Measurements from ENCODE around the gene CD8B2.
"Not testable (repeated sequence)": the region's sequence is repeated elsewhere in the genome, so short reads cannot be mapped to it uniquely, and the experiment has no call there.

Gene CD8B2

GRCh38 chr2:106565599-106565998, 78.4 kb downstream of the CD8B2 start:
- Histone ChIP-seq H3K27ac (ENCODE audit: low read depth, low read length) (no peak overlapping the region), H3K4me1 (ENCODE audit: control insufficient read depth, insufficient read depth, low read length) (no peaks in the 10 kb centered on the region), H3K9me3 (ENCODE audit: control insufficient read depth, insufficient read depth, low read depth, low read length) (no peaks in the 10 kb centered on the region), H3K27me3 (ENCODE audit: control insufficient read depth, insufficient read depth, low read length) (no peaks in the 10 kb centered on the region), H3K4me3 (ENCODE audit: low read depth, low read length) (no peak overlapping the region), H3K9ac (ENCODE audit: low read length) (no peak overlapping the region), H3K36me3 (ENCODE audit: control insufficient read depth, insufficient read depth, low read length) (no peaks in the 10 kb centered on the region)

GRCh38 chr2:106566050-106566449, 78.9 kb downstream of the CD8B2 start:
- Histone ChIP-seq H3K27me3 (ENCODE audit: control insufficient read depth, insufficient read depth, low read length) (no peaks in the 10 kb centered on the region), H3K9ac (ENCODE audit: low read length) (no peak overlapping the region)

GRCh38 chr2:106566484-106566883, 79.3 kb downstream of the CD8B2 start:
- not testable (repeated sequence) for H3K9ac ChIP-seq (ENCODE audit: low read length); H3K9me3 ChIP-seq (ENCODE audit: control insufficient read depth, insufficient read depth, low read depth, low read length); H3K4me3 ChIP-seq (ENCODE audit: low read depth, low read length); H3K27ac ChIP-seq (ENCODE audit: low read depth, low read length); H3K27me3 ChIP-seq (ENCODE audit: control insufficient read depth, insufficient read depth, low read length); H3K36me3 ChIP-seq (ENCODE audit: control insufficient read depth, insufficient read depth, low read length); H3K4me1 ChIP-seq (ENCODE audit: control insufficient read depth, insufficient read depth, low read length)

More at GRCh38 chr2:106566050-106566449, 78.9 kb downstream of the CD8B2 start:
- no peaks in the 10 kb centered on the region for H3K9me3 ChIP-seq (ENCODE audit: control insufficient read depth, insufficient read depth, low read depth, low read length)
- no peak overlapping the region for H3K4me3 ChIP-seq (ENCODE audit: low read depth, low read length)
- no peaks in the 10 kb centered on the region for H3K36me3 ChIP-seq (ENCODE audit: control insufficient read depth, insufficient read depth, low read length)
- no peaks in the 10 kb centered on the region for H3K4me1 ChIP-seq (ENCODE audit: control insufficient read depth, insufficient read depth, low read length)
- H3K27ac ChIP-seq (ENCODE audit: low read depth, low read length), result no peak overlapping the region

- H3K36me3 ChIP-seq (ENCODE audit: control insufficient read depth, insufficient read depth, low read length), result no peaks in the 10 kb centered on the region
- H3K4me1 ChIP-seq (ENCODE audit: control insufficient read depth, insufficient read depth, low read length), result no peaks in the 10 kb centered on the region
- H3K27ac ChIP-seq (ENCODE audit: low read depth, low read length), result no peak overlapping the region
- peaks cover 2% of the 10 kb centered on the region; the same call in 1 of the 2 replicates for H3K9me3 ChIP-seq (ENCODE audit: control insufficient read depth, insufficient read depth, low read depth, low read length)
- H3K27me3 ChIP-seq (ENCODE audit: control insufficient read depth, insufficient read depth, low read length), result no peaks in the 10 kb centered on the region
- no peak overlapping the region for H3K4me3 ChIP-seq (ENCODE audit: low read depth, low read length)
- no peak overlapping the region for H3K9ac ChIP-seq (ENCODE audit: low read length)
These were observed 83.2 kb downstream of the CD8B2 start for GRCh38 chr2:106570316-106570715.
